Measurements from ENCODE around the gene SYF2.
"Not testable (repeated sequence)": the region's sequence is repeated elsewhere in the genome, so short reads cannot be mapped to it uniquely, and the experiment has no call there.

- TF ChIP-seq POLR2AphosphoS5 (IDR thresholded peaks at IDR 0.05; ENCODE audit: low read depth); CTCF (IDR thresholded peaks at IDR 0.05; ENCODE audit: insufficient read depth, low read length): not testable (repeated sequence)
These were observed 4.0 kb upstream of the SYF2 start for GRCh38 chr1:25236261-25236660.

Data from HL-60 (cell line).